HepG2 (cell line): ENCODE measurements around the gene CLHC1. TPM values are rescaled to one million over a fixed set of nuclear protein-coding genes. Genes with fewer than 3 reads are reported as not detected.
"Not testable (repeated sequence)": the region's sequence is repeated elsewhere in the genome, so short reads cannot be mapped to it uniquely, and the experiment has no call there.

ENCODE experiments used
- ATAC-seq: fragments of 200-7000 bp; cut with Tn5 transposase; 3 replicates; pipeline ENCODE4 v1.9.1; 2020; ENCODE audit warnings: mild to moderate bottlenecking, moderate library complexity
- BruUV-seq: library from RNA; stranded (reverse); fragments of 400-500 nt; replicated peaks from 2 replicates; lab custom pipeline; 2021; lab: Mats Ljungman, UMichigan
- CTCF ChIA-PET: fragments of 300-600 bp; formaldehyde crosslinking; extraction: SDS; loops from one replicate; lab custom pipeline; 2021; ENCODE audit warnings: low total read pairs, inconsistent platforms, low intra/inter-chr PET ratio; lab: Yijun Ruan, JAX
- POLR2A ChIA-PET: fragments of 350-600 bp; sonication (Branson Sonifier 250); formaldehyde crosslinking; loops from one replicate; lab custom pipeline; 2020; ENCODE audit warnings: antibody characterized with exemption, inconsistent platforms; lab: Yijun Ruan, JAX
- DNase-seq: peaks from one replicate; pipeline ENCODE4 v3.0.0-alpha.2; 2015; ENCODE audit warnings: low spot score
- FAIRE-seq: peaks from 3 replicates; lab custom pipeline; 2011; peaks lifted over from hg19 to GRCh38; lab: Jason Lieb, UNC
- H2AFZ ChIP-seq: one replicate; pipeline ENCODE4 v1.6.1; 2011; ENCODE audit warnings: low read length, inconsistent platforms
- H3K27ac ChIP-seq: fragments of 300-600 bp; 3 replicates; pipeline ENCODE4 v1.8.0; 2011; ENCODE audit warnings: mixed run types, mild to moderate bottlenecking, mixed read lengths, low read length, inconsistent platforms; ENCODE audit not compliant: insufficient read depth; ENCODE audit errors: extremely low read length
- H3K27me3 ChIP-seq, 2 experiments: fragments of 200-600 bp in 1 of 2; 2 replicates in 1 of 2; 3 replicates in 1 of 2; pipeline versions ENCODE4 v1.6.0 to v1.8.0; 2011; ENCODE audit warnings: low read length in 2 of 2, mild to moderate bottlenecking in 2 of 2, moderate library complexity in 2 of 2, inconsistent platforms in 1 of 2; ENCODE audit not compliant: insufficient read depth in 2 of 2, control insufficient read depth in 1 of 2
- H3K36me3 ChIP-seq, 2 experiments: fragments of 200-600 bp in 1 of 2; replicated peaks in 1 of 2; 2 replicates in 1 of 2; 3 replicates in 1 of 2; pipeline versions ENCODE4 v1.5.1 to v1.8.0; 2011; ENCODE audit warnings: low read length in 2 of 2, inconsistent platforms in 1 of 2; ENCODE audit not compliant: insufficient read depth in 2 of 2, control insufficient read depth in 1 of 2
- H3K4me1 ChIP-seq: 2 replicates; pipeline ENCODE4 v1.5.1; 2012; ENCODE audit warnings: low read length, inconsistent platforms; ENCODE audit not compliant: insufficient read depth
- H3K4me2 ChIP-seq: 2 replicates; pipeline ENCODE4 v1.6.0; 2011; ENCODE audit warnings: low read depth, low read length, inconsistent platforms
- H3K4me3 ChIP-seq, 3 experiments: fragments of 200-600 bp in 1 of 3; sonication (generic), shearing (Covaris generic) in 1 of 3; replicated peaks in 1 of 3; 2 replicates each; pipeline ENCODE4 v1.5.1; 2011 to 2016; ENCODE audit warnings: low read length in 3 of 3, inconsistent platforms in 2 of 3, low read depth in 2 of 3, mild to moderate bottlenecking in 2 of 3, control low read depth in 1 of 3, mixed read lengths in 1 of 3; ENCODE audit not compliant: insufficient read depth in 1 of 3
- H3K79me2 ChIP-seq: one replicate; pipeline ENCODE4 v1.6.1; 2011; ENCODE audit warnings: low read length, inconsistent platforms; ENCODE audit not compliant: insufficient read depth
- H3K9ac ChIP-seq: 2 replicates; pipeline ENCODE4 v1.6.0; 2011; ENCODE audit warnings: mild to moderate bottlenecking, low read depth, low read length, inconsistent platforms; ENCODE audit not compliant: insufficient read depth
- H3K9me3 ChIP-seq: 2 replicates; pipeline ENCODE4 v1.5.1; 2012; ENCODE audit warnings: mild to moderate bottlenecking, low read length
- H4K20me1 ChIP-seq: 2 replicates; pipeline ENCODE4 v1.6.0; 2011; ENCODE audit warnings: inconsistent platforms, mild to moderate bottlenecking, low read length, moderate library complexity; ENCODE audit not compliant: insufficient read depth
- BRCA1 ChIP-seq: sonication (generic); formaldehyde crosslinking; IDR thresholded peaks from 2 replicates; pipeline ENCODE4 v1.4.0; 2020; ENCODE audit warnings: missing genetic modification reagents
- HES4 ChIP-seq: sonication (generic); formaldehyde crosslinking; IDR thresholded peaks from 2 replicates; pipeline ENCODE4 v1.9.0; 2021; ENCODE audit warnings: mild to moderate bottlenecking, missing genetic modification reagents, borderline replicate concordance
- ISX ChIP-seq: sonication (generic); formaldehyde crosslinking; conservative IDR thresholded peaks from 2 replicates; pipeline ENCODE4 v1.5.0; 2020; ENCODE audit warnings: missing genetic modification reagents
- MTA1 ChIP-seq: sonication (generic); formaldehyde crosslinking; IDR thresholded peaks from 2 replicates; pipeline ENCODE4 v1.4.0; 2020; ENCODE audit warnings: missing genetic modification reagents, mild to moderate bottlenecking, borderline replicate concordance
- ZBTB7B ChIP-seq: sonication (generic); formaldehyde crosslinking; IDR thresholded peaks from 2 replicates; pipeline ENCODE4 v1.4.0; 2020; ENCODE audit warnings: missing genetic modification reagents
- ZNF280B ChIP-seq: sonication (generic); formaldehyde crosslinking; IDR thresholded peaks from 2 replicates; pipeline ENCODE4 v1.5.0; 2020; ENCODE audit warnings: missing genetic modification reagents, mild to moderate bottlenecking, borderline replicate concordance
- ZNF747 ChIP-seq: sonication (generic); formaldehyde crosslinking; IDR thresholded peaks from 2 replicates; pipeline ENCODE4 v1.8.1; 2023; ENCODE audit warnings: missing genetic modification reagents, mild to moderate bottlenecking, borderline replicate concordance
- WGBS: methylation state at CpG from one replicate; pipeline ENCODE4 v1.1.6; 2017; ENCODE audit warnings: low lambda C conversion rate; 5-methylcytosine and 5-hydroxymethylcytosine counted together
- in situ Hi-C: cut with HindIII; loops from 2 replicates; pipeline ENCODE4 v1.10.0; 2017; ENCODE audit warnings: low pct_unique_long_range_greater_than_20kb; ENCODE audit not compliant: extremely low pct_ligation_motif_present
- intact Hi-C: fragments of 100-400 bp; cut with micrococcal nuclease; formaldehyde crosslinking; loops from one replicate; pipeline ENCODE4 v1.10.0; 2022; ENCODE audit not compliant: unreplicated experiment
- polyA plus RNA-seq, 8 experiments: library from polyadenylated mRNA; depleted of rRNA in 3 of 8; stranded (reverse) in 7 of 8; unstranded in 1 of 8; fragments of >200 nt; fragmentation: Illumina TruSeq in 4 of 8; extraction: Trizol in 4 of 8; gene quantifications; 2 replicates each; pipeline versions ENCODE4 v1.2.1 to v1.2.3, GENCODE V29; 2011 to 2016; ENCODE audit warnings: low read depth in 4 of 8, missing spikeins in 1 of 8, mixed read lengths in 1 of 8; ENCODE audit not compliant: insufficient read depth in 1 of 8
- total RNA-seq, 5 experiments: library from RNA; depleted of rRNA; stranded (reverse); fragments of >200 nt; fragmentation: Illumina TruSeq; extraction: Trizol; gene quantifications; 2 replicates each; pipeline ENCODE4 v1.2.3, GENCODE V29; 2016; ENCODE audit warnings: low read depth in 1 of 5
- TF ChIP-seq, protein P1 (sequence below): sonication (generic); formaldehyde crosslinking; IDR thresholded peaks from 2 replicates; pipeline ENCODE4 v1.4.0; 2020; ENCODE audit warnings: missing genetic modification reagents
- TF ChIP-seq, protein P2 (sequence below): sonication (generic); formaldehyde crosslinking; IDR thresholded peaks from 2 replicates; pipeline ENCODE4 v1.4.0; 2020; ENCODE audit warnings: missing genetic modification reagents, borderline replicate concordance

Gene CLHC1
- total and polyA plus RNA-seq, 2 of the 13 experiments (the other 11 are each of a cell fraction or from before 2014, with no cell fraction given) = 9.8 to 12.6 TPM

- TF ChIP-seq ZNF280B (CRISPR knock-in tag) (peak; percentile 91), ZBTB7B (CRISPR knock-in tag) (peak; percentile 34; the same call in 1 of the 2 replicates), HES4 (CRISPR knock-in tag) (no peak), MTA1 (no peak), ISX (CRISPR knock-in tag) (0 out of 2 replicates have a peak, but pooled peaks have one; percentile 54), BRCA1 (CRISPR knock-in tag) (0 out of 2 replicates have a peak, but pooled peaks have one; percentile 67), ZNF747 (no peak; the same call in 1 of the 2 replicates)
- TF ChIP-seq, protein P1, sequence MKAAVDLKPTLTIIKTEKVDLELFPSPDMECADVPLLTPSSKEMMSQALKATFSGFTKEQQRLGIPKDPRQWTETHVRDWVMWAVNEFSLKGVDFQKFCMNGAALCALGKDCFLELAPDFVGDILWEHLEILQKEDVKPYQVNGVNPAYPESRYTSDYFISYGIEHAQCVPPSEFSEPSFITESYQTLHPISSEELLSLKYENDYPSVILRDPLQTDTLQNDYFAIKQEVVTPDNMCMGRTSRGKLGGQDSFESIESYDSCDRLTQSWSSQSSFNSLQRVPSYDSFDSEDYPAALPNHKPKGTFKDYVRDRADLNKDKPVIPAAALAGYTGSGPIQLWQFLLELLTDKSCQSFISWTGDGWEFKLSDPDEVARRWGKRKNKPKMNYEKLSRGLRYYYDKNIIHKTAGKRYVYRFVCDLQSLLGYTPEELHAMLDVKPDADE (CRISPR knock-in tag) = no peak
- TF ChIP-seq, protein P2, sequence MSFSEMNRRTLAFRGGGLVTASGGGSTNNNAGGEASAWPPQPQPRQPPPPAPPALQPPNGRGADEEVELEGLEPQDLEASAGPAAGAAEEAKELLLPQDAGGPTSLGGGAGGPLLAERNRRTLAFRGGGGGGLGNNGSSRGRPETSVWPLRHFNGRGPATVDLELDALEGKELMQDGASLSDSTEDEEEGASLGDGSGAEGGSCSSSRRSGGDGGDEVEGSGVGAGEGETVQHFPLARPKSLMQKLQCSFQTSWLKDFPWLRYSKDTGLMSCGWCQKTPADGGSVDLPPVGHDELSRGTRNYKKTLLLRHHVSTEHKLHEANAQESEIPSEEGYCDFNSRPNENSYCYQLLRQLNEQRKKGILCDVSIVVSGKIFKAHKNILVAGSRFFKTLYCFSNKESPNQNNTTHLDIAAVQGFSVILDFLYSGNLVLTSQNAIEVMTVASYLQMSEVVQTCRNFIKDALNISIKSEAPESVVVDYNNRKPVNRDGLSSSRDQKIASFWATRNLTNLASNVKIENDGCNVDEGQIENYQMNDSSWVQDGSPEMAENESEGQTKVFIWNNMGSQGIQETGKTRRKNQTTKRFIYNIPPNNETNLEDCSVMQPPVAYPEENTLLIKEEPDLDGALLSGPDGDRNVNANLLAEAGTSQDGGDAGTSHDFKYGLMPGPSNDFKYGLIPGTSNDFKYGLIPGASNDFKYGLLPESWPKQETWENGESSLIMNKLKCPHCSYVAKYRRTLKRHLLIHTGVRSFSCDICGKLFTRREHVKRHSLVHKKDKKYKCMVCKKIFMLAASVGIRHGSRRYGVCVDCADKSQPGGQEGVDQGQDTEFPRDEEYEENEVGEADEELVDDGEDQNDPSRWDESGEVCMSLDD (CRISPR knock-in tag) = 0 out of 2 replicates have a peak, but pooled peaks have one; percentile 51
These were observed at the start of gene CLHC1, which contains the start of gene RPS27A (continued) for GRCh38 chr2:55232084-55232862.

- H3K9ac ChIP-seq, H3K27ac ChIP-seq, ATAC-seq, in situ Hi-C loops, CTCF ChIA-PET, H4K20me1 ChIP-seq, H3K36me3 ChIP-seq, H3K79me2 ChIP-seq, H3K4me2 ChIP-seq, H2AFZ ChIP-seq, H3K9me3 ChIP-seq, H3K27me3 ChIP-seq, H3K4me3 ChIP-seq, FAIRE-seq, DNase-seq: not testable (repeated sequence)
- BruUV-seq = TSS peak; percentile 69
- peaks cover 76% of the 10 kb centered on the region for H3K4me1 ChIP-seq
- WGBS = 94% methylated on average over 5 of the region's 5 CpGs
- POLR2A ChIA-PET = interaction anchor here (0.9 to 2.2 kb wide), 6 partner anchors 11 to 238 kb away, joined by 3 to 11 read pairs (median 7); partner anchors contain the start of genes CFAP36, MTIF2, RPS27A and RTN4
- intact Hi-C loops = loop anchor here (5.0 to 10.0 kb wide), 2 partner anchors 136 to 234 kb away; partner anchors contain the start of genes CCDC88A and CFAP36
These were observed 48.9 kb upstream of the CLHC1 start for GRCh38 chr2:55280851-55281546.
